Activated gamma-delta T cell (primary cell): ENCODE results near the gene CSTF3.
"Not testable (repeated sequence)": the region's sequence is repeated elsewhere in the genome, so short reads cannot be mapped to it uniquely, and the experiment has no call there.

ENCODE experiments used
- DNase-seq: peaks from one replicate; lab custom pipeline; 2025; lab: John Stamatoyannopoulos, UW
- total RNA-seq, 2 donors: gene quantifications; one replicate each; lab custom pipeline; 2026; lab: John Stamatoyannopoulos, UW

The CSTF3 gene
- total RNA-seq = 29.0 to 31.8 reads per million in 2 donors

DNA sequence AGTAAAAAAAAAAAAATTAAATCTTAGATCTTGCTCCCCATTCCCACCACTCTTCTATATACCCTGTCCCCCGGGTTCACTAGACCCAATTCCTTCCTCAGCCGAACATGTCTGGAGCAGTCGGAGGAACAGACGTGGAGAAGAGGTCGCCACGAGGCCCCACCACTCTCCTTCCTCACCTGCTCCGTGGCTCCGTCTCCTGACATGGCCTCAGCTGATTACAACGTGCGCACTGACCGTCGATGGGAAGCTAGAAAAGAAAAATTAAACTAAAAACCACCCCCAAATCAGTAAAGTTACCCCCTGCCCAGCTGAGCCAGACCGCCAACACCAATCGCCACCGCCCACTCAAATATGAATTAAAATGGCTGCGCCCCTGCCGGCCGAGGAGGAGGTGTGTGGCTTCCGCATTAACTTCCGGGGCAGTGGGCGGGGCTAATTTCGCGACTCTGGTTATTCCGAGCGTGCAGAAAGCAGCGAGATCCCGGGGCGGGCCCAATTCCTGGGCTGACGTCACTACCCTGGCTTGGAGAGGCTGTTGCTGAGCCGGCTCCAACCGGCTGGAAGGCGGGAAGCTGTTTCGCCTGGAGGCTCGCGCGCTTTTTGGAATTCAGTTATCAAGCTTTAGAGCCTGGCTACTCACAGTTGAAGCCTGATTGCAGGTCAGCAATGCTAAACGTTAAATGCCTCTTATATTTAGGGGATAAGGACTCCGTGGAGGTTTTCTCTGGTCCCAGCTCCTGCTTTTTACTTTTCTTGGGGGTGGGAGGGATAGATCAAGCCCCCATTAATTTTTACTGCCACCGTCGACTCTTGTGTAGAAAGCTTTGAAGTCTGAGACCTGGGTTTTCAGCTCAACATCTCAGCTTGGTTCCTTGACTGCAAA lies at the start of gene CSTF3:
Gene CSTF3, minus strand, starts transcription at position 361 of the 886 bp plus-strand sequence. Its CDS starts 155 bp downstream, at position 206.
- DNase-seq = peak; percentile 74

DNA sequence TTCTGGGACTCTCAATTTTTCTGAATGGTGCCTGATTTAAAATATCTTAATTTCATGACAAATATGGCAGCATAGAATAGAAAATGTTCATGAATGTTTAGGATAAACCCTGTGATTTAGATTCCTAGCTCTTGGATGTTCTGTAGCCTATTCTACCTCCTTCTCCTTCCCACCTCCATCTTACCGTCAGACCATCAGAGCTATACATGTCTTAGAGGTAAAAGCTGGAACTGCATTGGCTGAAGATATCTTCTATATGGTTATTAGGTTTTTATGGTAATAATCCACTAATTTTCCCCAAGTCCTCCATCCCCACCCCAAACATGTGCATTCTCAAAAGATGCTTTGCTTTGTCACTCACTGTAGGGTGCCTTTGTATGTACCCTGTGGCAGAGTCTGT lies 46.9 kb upstream of the CSTF3 start:
- no peak for DNase-seq

DNA sequence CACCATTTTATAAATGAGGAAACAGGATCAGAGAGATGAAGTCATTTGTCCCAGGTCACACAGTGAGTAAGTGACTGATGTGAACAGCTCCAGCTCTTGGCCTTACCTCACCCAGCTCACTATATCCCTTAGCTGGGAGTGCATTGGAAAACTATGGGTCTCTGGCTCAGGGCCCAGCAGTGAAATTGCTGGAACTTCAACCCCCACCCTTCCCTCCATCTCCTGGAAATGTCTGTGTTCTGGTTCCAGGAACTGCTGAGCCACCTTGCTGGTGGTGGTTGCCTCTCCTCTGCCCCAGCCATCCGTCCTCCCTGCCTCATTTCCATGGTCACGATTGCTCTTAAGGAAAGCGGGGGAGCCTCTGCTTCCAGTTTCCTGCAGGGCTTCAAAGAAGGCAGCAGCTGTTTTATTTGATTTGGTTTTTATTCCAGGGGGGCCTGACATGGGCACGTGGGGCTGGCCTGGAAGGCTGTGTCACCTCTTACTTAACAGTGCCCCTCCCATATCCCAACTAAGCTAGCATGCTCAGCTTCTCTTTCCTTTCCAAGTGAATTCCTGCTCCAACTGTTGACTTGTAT lies 46.2 kb upstream of the CSTF3 start:
- no peak for DNase-seq

DNA sequence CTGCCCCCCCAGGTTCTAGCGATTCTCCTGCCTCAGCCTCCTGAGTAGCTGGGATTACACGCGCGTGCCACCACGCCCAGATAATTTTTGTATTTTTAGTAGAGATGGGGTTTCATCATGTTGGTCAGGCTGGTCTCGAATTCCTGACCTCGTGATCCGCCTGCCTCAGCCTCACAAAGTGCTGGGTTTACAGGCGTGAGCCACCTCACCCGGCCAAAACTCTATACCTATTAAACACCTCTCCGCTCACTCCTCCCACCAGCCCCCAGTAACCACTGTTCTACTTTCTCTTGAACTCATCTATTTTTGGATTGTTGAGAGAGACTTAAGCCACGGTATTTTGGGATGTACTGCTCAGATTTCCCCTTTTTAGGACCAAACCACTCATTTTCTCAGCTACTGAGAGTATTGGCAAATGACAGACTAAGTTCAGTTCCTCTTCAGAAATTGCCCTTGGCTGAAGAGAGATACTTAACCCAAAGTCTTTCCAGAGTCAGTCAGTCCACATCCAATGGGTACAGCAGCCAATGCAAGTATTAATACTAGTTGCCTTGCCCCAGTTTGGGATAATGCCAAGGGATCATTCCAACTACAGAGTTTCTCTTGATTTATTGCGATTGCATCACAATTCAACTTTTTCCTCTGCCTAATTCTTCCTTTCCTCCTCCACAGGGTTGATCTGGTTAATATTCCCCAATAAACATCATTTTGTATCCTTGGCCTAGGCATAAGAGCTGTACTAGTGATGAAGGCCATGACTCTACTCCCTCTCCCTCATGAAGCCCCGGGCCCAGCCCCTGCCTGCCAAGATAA lies 36.8 kb upstream of the CSTF3 start:
- no peak for DNase-seq

DNA sequence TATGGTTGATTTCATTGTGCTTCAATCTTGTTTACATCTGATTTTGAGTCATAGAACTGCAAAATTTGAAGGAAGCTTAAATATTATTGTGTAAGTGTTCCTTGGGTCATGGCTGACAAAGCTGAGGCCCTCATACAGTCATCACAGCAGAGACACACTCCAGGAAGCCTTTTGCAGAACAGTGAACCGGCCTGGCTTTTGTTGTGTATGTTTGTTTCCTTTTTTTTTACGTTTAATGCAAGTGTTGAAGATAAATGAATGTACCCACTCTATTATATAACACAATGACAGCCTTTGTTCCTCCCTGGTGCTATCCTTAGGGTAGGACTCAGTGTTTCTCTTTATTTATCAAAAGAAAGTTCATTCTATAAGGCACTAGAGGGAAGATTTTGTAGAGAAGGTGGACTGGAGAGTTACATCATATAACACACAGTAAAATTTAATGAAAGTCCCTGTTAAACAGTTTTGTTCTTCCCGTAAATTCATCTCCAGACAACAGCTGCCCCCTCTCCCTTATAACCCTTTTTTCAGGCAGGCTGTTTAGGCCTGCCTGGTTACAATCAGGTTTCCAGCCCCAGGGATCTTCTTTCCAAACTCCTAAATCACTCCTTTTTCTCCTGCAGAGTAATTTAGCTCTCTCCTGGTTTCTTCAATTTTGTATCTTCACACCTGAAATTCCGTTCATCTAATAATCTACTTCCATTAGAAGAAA lies 34.3 kb upstream of the CSTF3 start:
- DNase-seq = no peak

DNA sequence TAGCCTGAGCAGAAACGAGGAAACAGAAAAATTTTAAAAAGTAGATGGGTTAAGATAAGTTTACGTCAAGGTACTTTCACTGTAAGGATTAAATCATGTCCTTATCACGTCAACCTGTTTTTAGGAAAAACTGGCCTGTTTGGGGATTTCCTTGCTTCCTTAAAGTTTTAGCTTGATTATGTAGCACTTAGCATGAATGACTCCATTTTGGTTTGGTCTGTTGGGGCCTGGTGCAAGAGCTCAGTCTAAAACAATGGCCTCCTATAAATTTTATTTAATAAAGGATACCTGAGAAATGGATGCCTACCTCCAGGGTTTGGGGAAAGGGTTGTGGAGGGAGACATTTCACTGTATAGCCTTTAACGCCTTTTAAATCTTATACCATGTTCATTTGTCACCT lies 33.2 kb upstream of the CSTF3 start:
- no peak for DNase-seq

DNA sequence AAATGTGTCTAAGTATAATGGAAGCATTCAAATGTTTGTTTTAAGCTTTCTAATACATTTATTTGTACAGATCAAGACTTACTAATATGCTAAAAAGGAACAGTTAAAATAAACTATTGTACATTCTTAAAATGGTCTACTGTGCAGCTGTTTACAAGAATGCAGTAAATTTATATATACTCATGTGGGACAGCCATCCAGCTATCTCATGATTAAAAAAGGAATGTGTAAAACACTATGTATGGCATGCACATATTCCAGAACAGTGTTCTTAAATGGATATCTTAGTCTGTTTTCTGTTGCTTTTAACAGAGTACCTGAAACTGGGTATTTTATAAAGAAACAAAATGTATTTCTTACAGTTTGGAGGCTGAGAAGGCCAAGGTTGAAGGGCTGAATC lies 30.2 kb upstream of the CSTF3 start:
- DNase-seq = no peak

DNA sequence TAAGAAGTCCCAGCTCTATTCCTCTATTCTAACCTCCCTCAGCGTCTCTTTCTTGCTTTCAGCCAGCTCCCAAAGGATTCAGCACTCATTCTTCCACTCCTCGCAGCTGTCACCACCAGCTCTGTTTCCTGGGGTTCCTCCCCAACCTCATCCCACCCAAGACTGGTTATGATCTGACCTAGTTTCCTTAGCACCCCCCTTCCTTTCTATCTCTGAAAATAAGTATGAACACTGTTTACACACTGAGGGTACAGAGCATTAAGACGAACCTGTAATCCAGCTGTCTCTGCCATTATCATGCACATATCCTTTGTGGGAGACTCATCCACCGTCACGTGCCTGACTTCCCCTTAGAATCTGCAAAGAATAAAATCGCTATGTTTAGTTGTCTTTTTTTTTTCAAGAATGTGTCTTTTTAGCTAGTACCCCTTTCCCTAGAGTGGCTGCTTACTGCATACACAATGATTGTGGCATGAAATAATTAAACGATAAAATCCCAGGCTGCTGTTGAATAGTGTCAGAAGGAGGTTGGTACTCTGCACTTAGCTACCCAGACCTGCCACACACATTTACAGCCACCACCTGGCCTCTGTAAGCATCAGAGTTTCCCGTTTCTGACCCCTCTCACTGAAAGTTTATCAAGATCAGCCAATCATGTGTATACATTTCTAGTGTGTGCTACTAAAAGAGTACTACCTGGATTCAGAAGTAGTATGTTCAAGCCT lies 26.9 kb upstream of the CSTF3 start:
- no peak for DNase-seq

DNA sequence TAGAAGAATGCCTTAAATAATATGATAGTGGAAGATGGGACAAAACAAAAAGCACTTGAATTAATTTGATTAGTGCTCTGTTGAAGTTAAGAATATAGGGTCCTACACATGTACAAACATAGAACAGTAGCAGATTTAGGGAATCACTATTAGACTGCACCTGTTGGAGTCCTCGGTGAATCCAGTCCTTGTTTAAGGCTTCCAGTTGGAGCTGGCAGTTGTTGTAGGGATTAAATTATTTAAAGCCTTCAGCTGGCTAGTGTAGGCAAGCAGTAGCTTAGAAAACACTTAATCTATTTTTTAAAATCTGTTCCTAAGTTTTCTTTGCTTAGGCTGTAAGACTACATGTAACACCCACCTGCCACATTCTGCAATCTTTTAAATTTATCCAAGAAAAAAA lies 24.5 kb upstream of the CSTF3 start:
- no peak for DNase-seq

DNA sequence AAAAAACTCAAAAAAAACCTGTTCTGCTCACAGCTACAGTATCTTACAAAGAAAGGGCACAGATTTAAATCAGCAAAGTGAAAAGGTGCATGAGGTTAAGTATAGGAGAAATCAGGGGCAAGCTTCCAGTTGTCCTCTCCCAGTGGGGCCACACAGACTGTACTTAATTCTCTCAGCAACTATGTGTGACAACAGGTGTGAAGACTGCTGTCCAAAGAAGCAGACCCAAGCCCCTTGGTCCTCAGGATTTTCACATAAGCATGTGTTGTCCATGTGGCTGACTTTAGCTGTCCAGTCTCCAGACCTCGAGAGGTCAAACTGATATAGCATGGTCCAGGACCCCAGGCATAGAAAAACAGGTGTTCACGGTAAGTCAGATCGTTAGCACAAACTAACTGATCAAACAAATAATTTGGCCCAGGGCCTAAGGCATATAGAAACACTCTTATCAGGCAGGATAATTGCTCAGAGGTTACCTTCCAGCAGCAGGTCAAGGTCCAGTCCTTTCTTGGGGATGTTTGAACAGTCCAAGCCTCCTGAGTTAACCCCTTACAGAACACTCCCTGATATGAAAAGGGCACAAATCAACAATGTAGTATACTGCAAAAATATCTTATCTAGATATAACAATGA lies 21.1 kb upstream of the CSTF3 start:
- DNase-seq = no peak

DNA sequence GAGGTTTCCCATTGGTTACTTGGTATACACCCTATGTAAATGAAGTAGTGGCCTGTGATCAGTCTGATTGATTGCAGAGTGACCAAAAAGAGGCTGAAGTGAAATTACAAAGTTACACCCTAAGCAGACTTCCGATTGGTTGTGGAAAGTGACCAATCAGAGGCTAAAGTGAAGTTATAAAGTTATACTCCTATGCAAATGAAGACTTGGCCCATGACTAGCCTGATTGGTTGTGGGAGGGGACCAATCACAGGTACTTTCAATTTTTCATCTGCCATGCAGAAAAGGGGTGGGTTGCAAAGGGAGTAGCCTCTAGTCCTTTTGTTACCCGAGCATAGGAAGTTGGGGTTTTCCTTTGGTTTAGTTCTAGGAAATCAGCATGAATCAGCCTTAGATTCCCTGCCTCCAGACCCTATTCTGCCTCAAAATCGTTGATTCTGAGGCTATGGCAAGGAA lies 18.1 kb upstream of the CSTF3 start:
- DNase-seq = no peak

DNA sequence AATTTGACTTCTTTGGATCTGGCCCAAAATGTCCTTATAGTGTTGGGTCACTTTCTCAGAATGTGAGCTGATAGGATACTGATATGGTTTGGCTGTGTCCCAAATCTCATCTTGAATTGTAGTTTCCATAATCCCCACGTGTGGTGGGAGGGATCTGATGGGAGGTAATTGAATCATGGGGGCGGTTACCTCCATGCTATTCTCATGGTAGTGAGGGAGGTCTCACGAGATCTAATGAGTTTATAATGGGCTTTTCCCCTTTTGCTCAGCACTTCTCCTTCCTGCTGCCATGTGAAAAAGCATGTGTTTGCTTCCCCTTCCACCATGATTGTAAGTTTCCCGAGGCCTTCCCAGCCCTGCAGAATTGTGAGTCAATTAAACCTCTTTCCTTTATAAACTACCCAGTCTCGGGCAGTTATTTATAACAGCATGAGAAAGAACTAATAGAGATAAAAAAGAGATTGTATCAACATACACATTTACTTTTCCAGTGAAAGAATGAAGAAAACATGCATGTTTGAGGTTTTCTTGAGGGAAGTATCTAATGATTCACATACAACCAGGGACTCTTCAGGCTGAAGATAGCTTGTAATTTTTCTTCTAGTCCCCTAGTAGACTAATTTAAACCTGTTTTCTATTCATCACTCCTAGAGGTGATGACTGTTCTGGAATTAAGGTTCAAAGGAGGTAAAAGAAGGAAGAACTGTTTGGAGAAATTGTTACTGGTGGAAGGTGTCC lies 17.3 kb upstream of the CSTF3 start:
- DNase-seq = no peak

DNA sequence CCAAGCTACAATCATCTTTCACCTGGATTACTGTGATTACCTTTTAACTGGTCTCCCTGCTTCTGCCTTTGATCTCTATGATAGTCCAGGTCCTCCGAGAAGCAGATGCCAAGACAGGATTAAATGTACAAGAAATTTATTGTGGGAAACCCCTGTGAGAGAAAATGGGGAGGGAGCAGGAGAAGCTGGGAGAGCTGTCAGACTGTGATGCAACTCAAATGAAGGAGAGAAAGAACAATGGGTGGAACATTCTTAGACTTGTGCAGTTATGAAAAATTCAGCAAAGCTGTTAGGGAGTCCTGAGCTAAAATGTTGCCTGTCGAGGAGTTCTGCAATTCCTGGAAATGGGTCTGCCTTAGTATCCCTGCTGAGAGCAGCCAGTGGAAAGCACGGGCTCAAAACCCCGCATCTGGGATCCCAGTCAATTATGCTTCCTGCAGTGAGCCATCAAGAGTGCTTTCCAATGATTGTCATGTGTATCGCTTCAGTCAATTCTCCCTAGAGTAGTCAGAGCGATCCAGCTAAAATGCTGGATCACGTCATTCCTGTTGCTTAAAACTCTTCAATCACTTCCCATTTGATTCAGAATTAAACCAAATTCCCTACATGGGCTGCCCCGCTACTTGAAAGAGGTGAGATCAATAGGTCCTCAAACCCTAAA lies 16.5 kb upstream of the CSTF3 start:
- no peak for DNase-seq

DNA sequence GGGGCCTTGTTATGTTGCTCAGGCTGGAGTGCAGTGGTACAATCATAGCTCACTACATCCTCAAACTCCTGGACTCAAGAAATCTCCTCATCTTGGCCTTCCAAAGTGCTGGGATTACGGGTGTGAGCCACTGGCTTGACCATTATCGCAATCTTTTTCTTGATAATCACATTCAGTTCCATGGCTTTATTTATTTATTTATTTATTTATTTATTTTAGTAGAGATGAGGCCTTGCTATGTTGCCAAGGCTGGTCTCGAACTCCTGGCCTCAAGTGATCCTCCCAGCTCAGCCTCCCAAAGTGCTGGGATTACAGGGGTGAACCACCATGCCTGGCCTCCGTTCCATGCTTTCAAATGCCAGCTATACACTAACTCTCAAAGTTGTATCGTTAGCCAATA lies 15.5 kb upstream of the CSTF3 start:
- DNase-seq = not testable (repeated sequence)

DNA sequence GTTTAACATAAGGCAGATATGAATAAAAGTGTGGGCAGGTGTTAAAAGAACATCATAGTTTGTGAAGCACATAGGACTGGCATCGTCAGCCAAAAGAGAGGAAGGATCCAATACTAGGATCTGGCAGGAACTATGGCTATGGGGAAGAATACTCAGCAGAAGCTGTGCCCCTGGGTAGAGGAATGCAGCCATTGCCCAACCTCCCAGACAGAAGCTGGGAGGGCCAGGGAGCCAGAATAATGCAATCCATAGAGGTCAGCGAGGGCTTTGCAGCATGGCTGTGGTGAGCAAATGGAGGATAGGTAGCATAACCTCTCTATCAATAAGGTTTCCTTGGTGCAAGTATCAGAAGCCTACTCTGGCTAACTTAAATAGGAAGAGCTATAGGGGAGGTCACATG lies 11.7 kb upstream of the CSTF3 start:
- DNase-seq = no peak

DNA sequence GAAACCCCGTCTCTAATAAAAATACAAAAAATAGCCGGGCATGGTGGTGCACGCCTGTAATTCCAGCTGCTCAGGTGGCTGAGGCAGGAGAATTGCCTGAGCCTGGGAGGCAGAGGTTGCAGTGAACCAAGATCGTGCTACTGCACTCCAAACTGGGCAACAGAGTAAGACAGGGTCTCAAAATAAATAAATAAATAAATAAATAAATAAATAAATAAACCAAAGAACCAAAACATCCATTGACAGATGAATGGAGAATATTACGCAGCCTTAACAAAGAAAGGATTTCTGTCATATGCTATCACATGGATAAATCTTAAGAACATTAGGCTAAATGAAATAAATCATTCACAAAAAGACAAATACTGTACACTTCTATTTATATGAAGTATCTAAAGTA lies 11.1 kb upstream of the CSTF3 start:
- no peak for DNase-seq

DNA sequence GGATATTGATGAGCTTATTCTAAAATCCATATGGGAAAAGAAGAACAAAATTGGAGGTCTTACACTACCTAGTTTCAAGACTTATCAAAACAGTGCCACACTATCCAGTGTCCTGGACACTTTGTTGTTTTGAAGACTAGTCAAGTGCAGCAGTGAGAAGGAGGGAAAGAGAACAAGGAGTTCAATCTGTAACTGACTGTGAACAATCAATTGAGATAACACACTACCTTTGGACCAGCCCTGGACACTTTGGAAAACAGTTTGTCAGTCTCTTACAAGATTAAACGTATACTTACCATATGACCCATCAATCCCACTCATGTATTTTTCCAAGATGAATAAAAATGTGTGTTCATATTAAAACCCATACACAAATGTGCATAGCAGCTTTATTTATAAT lies 10.0 kb upstream of the CSTF3 start:
- no peak for DNase-seq

DNA sequence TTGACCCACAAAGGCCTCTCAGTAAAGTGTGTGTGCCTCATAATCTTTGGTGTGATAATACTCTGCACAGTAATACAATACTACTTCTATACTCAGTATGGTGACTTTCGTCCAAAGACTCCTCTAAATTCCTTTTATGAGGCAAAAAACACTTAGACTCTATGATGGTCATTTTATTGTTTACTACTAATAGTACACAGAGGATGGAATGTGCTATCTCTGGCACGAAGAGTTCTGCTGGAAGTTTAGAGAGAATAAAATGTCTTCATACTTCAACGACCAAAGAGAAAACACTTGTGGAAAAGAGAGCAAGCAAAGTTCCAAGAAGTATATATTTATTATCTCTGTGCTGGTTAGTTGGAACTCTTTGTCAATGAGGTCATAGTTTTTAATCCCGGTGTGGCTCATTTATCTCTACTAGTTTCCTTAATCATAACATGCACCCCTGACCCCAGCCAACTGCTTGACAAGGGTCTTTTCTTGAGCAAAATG lies 7.5 kb upstream of the CSTF3 start:
- no peak for DNase-seq

DNA sequence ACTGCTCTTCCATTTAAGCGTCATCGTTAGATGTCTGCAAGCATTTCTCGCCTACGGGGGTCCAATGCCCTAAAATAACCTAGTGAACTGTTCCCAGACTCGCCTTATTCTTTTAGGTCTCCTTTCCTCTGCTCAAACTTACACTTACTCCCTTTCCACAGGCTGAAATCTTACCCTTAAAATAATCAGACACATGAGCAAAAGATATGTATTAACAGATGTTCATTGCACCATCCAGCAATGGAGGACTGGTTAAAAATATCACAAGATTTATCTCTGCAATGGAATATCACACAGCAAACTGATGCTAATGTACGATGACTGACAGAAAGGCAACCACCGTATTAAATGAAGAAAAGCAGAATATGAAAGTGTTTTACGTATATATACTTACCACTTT lies 1.6 kb upstream of the CSTF3 start:
- DNase-seq = no peak
